ENCODE measurements around the gene DNMT3L. TPM values are rescaled to one million over a fixed set of nuclear protein-coding genes. Genes with fewer than 3 reads are reported as not detected.

The DNMT3L gene
- total RNA-seq, 6 experiments from 2014 or later, result not detected

DNA sequence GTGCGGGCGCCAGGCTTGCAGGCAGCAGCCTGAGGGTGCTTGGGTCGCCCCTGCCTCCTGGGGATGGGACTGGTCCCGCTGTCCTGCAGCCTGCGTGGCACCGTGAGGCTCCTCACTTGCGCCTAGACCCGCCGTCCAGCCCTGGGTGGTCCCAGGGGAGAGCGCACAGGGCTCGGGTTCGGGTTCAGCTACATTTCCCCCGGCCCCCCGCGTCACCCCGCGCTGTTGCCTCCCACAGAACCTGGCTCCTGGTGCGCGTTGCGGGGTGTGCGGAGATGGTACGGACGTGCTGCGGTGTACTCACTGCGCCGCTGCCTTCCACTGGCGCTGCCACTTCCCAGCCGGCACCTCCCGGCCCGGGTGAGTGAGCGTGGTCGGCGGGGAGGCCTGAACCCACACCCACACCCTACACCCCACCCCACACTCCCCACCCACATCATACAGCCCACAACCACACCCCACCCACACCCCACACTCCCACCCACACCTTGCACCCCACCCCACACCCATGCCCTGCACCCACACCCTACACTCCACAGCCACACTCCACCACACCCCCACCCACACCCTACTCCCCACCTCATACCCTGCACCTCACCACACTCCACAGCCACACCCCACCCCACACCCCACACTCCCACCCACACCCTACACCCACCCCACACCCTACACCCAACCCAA lies 32.0 kb upstream of the DNMT3L start:
- Mint-ChIP-seq H3K9me3 (no peaks in the 10 kb centered on the region), H3K4me1 (ENCODE audit: low read depth) (no peaks in the 10 kb centered on the region), H3K27me3 (ENCODE audit: insufficient read depth) (peaks cover 7% of the 10 kb centered on the region; the same call in 1 of the 2 replicates), H3K27ac (no peak overlapping the region), H3K4me3 (no peak overlapping the region), H3K36me3 (ENCODE audit: low read depth) (no peaks in the 10 kb centered on the region)
- no peak for DNase-seq
- TF ChIP-seq, protein P1, sequence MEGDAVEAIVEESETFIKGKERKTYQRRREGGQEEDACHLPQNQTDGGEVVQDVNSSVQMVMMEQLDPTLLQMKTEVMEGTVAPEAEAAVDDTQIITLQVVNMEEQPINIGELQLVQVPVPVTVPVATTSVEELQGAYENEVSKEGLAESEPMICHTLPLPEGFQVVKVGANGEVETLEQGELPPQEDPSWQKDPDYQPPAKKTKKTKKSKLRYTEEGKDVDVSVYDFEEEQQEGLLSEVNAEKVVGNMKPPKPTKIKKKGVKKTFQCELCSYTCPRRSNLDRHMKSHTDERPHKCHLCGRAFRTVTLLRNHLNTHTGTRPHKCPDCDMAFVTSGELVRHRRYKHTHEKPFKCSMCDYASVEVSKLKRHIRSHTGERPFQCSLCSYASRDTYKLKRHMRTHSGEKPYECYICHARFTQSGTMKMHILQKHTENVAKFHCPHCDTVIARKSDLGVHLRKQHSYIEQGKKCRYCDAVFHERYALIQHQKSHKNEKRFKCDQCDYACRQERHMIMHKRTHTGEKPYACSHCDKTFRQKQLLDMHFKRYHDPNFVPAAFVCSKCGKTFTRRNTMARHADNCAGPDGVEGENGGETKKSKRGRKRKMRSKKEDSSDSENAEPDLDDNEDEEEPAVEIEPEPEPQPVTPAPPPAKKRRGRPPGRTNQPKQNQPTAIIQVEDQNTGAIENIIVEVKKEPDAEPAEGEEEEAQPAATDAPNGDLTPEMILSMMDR (IDR thresholded peaks at IDR 0.05), result no peak

DNA sequence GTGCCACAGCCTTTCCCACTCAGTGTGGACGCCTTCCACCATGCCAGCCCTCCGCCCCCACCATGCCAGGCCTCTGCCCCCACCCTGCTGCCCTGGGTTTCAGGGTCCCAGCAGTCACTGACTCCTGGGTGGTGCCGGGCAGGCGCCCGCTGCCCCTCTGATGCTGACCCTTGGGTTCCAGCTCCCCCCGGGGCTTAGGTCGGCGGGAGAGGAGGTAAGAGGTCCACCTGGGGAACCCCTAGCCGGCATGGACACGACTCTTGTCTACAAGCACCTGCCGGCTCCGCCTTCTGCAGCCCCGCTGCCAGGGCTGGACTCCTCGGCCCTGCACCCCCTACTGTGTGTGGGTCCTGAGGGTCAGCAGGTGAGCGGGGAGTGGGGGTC lies 31.1 kb upstream of the DNMT3L start:
- DNase-seq, result no peak

DNA sequence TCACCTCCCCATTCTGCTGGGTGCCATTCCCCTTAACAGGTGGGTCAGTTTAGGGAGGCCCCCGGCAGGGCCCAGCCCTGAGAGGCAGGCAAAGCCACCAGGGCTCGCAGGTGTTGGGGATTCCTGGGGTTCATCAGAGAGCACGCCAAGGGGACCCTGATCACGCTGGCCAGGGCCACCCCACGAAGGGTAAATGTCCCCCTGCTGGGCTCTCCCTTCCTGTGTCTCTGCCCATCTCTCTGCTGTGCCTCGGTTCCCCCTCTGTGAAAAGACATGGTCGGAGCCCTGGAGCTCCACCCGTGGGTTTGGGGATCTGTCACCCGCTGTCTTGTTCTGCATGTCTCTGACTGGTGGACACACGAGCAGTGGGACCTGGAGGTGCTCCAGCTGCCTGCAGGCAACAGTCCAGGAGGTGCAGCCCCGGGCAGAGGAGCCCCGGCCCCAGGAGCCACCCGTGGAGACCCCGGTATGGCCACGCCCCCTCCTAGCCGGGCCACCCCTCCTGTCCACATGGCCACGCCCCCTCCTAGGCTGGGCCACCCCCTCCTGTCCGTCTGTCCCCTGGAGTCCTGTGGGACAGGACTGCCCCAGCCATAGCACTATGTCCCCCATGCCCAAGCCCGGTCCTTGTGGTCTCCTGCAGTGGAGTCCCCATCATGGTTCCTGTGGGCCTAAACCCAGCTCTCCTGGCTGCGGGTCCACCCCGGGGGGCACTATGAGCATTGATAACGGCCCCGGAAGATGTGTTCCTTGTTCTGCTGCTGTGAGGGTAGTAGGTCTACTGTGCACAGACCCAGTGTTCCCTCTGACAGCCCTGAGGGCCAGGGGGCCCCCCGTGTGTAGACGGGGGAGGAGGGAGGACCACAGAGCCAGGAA lies 30.5 kb upstream of the DNMT3L start:
- H3K27ac Mint-ChIP-seq, result no peak overlapping the region
- no peaks in the 10 kb centered on the region for H3K4me1 Mint-ChIP-seq (ENCODE audit: low read depth)
- H3K27me3 Mint-ChIP-seq (ENCODE audit: insufficient read depth), result peaks cover 7% of the 10 kb centered on the region
- H3K36me3 Mint-ChIP-seq (ENCODE audit: low read depth), result no peaks in the 10 kb centered on the region
- no peak overlapping the region for H3K4me3 Mint-ChIP-seq
- TF ChIP-seq, protein P1 (IDR thresholded peaks at IDR 0.05), result no peak
- DNase-seq, result no peak
- no peaks in the 10 kb centered on the region for H3K9me3 Mint-ChIP-seq

More for the DNA sequence above, 31.1 kb upstream of the DNMT3L start:
- H3K27ac Mint-ChIP-seq, result no peak overlapping the region
- H3K4me3 Mint-ChIP-seq, result no peak overlapping the region
- no peaks in the 10 kb centered on the region for H3K4me1 Mint-ChIP-seq (ENCODE audit: low read depth)
- TF ChIP-seq, protein P1 (IDR thresholded peaks at IDR 0.05), result no peak
- H3K9me3 Mint-ChIP-seq, result no peaks in the 10 kb centered on the region
- H3K36me3 Mint-ChIP-seq (ENCODE audit: low read depth), result no peaks in the 10 kb centered on the region
- H3K27me3 Mint-ChIP-seq (ENCODE audit: insufficient read depth), result peaks cover 7% of the 10 kb centered on the region

DNA sequence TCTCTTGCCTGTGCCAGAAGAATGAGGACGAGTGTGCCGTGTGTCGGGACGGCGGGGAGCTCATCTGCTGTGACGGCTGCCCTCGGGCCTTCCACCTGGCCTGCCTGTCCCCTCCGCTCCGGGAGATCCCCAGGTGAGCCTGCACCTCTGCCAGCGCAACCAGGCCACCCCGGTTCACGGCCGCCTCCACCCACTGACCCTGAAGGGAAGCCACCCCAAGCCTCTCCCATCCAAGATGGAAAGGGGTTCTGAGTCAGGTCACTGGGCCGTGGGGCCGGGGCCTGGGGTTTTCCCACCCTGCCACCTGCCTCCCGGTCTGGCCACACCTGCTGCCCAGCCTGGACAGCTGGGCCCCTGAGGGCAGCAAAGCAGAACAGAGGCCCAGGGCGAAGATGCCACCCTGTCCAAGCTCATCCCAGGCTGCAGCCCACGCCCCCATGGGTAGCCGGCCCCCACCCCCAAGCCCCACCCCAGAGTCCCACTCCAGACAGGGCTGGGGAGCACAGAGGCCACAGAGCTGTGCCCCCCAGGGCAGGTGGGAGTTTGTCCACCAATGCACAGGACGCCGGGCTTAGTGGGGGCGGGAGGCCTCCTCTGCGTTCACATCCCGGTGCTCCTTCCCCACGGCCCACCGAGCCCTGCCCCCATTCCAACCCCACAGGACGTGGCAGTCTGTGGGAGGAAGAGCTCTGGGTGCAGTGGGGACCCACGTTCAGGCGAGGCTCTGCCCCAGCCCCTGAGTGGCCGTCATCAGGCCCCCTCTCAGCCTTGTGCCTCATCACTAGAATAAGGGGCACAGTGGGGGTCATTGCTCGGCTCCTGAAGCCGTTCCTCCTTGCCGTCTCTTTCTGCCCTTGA lies 29.6 kb upstream of the DNMT3L start:
- TF ChIP-seq, protein P1 (IDR thresholded peaks at IDR 0.05), result no peak
- H3K9me3 Mint-ChIP-seq, result no peaks in the 10 kb centered on the region
- no peak overlapping the region for H3K27ac Mint-ChIP-seq
- H3K27me3 Mint-ChIP-seq (ENCODE audit: insufficient read depth), result peaks cover 7% of the 10 kb centered on the region
- H3K4me1 Mint-ChIP-seq (ENCODE audit: low read depth), result no peaks in the 10 kb centered on the region
- DNase-seq, result no peak
- H3K36me3 Mint-ChIP-seq (ENCODE audit: low read depth), result no peaks in the 10 kb centered on the region
- H3K4me3 Mint-ChIP-seq, result no peak overlapping the region

DNA sequence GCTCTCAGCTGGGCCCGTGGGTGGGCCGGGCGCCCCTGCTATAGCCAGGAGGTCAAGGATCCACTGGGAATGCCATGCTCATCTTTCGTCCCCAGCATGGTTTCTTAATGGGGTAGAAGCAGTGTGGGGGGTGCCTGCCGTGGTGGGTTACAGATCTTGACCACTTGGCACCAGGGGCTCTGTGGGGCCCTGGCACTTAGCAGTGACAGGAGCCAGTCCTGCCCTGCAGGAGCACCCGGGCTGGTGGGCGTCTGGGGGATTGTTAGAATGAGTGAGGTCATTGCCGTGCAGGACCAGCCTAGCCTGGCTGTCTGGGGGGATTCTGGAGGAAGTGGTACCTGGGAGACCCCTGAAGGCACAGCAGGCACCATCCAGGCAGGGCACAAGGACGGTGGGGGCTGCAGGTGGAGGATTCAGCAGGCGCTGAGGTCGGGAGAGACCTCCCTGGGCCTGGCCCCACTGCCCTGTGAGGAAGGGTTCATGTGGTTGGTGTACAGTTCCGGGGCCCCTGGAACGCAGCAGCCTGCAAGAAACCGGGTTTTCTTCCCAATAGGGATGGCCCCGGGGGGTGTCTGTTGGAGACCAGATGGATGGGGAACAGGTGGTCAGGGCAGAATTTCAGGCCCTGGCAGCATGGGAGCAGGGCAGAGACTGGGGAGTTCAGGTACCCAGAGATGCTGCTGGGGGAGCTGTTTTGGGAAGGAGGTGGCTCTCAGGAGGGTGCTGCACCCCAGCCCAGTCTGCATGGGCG lies 28.8 kb upstream of the DNMT3L start:
- DNase-seq, result no peak
- Mint-ChIP-seq H3K9me3 (no peaks in the 10 kb centered on the region), H3K27ac (no peak overlapping the region), H3K4me3 (no peak overlapping the region), H3K27me3 (ENCODE audit: insufficient read depth) (peaks cover 7% of the 10 kb centered on the region), H3K4me1 (ENCODE audit: low read depth) (no peaks in the 10 kb centered on the region), H3K36me3 (ENCODE audit: low read depth) (no peaks in the 10 kb centered on the region)
- TF ChIP-seq, protein P1 (IDR thresholded peaks at IDR 0.05), result no peak
